Spinal cord (tissue), 10 donors: Measurements from ENCODE around the gene SEL1L3. TPM values are rescaled to one million over a fixed set of nuclear protein-coding genes. Genes with fewer than 3 reads are reported as not detected.

ENCODE experiments used
- DNase-seq, 6 donors: peaks; one replicate each; pipeline versions ENCODE4 v3.0.0 to v3.0.0-alpha.2; 2013 to 2015; ENCODE audit warnings: low spot score in 6 of 6, low read depth in 4 of 6
- H3K27ac ChIP-seq: one replicate; pipeline ENCODE4 v1.5.1; 2013; ENCODE audit warnings: low read depth, low read length, control low read depth
- H3K27me3 ChIP-seq: one replicate; pipeline ENCODE4 v1.6.1; 2013; ENCODE audit warnings: low read length; ENCODE audit not compliant: control insufficient read depth, insufficient read depth
- H3K36me3 ChIP-seq: one replicate; pipeline ENCODE4 v1.6.1; 2013; ENCODE audit warnings: low read length; ENCODE audit not compliant: control insufficient read depth, insufficient read depth
- H3K4me1 ChIP-seq: one replicate; pipeline ENCODE4 v1.6.1; 2013; ENCODE audit warnings: low read length; ENCODE audit not compliant: control insufficient read depth, insufficient read depth
- H3K4me3 ChIP-seq: one replicate; pipeline ENCODE4 v1.5.1; 2013; ENCODE audit warnings: low read depth, low read length, control low read depth
- H3K9me3 ChIP-seq: one replicate; pipeline ENCODE4 v1.6.1; 2013; ENCODE audit warnings: low read length; ENCODE audit not compliant: control insufficient read depth, insufficient read depth
- WGBS: methylation state at CpG from one replicate; pipeline ENCODE4 v1.1.5; 2013; ENCODE audit warnings: missing lambda C conversion rate; ENCODE audit not compliant: insufficient coverage; 5-methylcytosine and 5-hydroxymethylcytosine counted together
- polyA plus RNA-seq, 2 donors: library from polyadenylated mRNA; unstranded; fragments of 120-200 nt; gene quantifications; one replicate each; pipeline ENCODE4 v1.2.1, GENCODE V29; 2013; ENCODE audit not compliant: insufficient read length in 2 of 2
- total RNA-seq, 2 donors: library from RNA; depleted of rRNA in 1 of 2; stranded (reverse); fragments of 120-200 nt in 1 of 2; fragments of >200 nt in 1 of 2; gene quantifications; one replicate each; pipeline versions ENCODE4 v1.2.3 to v1.2.4, GENCODE V29; 2013 to 2014
- donor health status: healthy.

The SEL1L3 gene
- total and polyA plus RNA-seq, 4 donors, result 19.2 to 27.5 (median 22.6) TPM

GRCh38 chr4:25769251-25769650 lies 93.5 kb downstream of the SEL1L3 start:
- Histone ChIP-seq H3K4me1 (no peaks in the 10 kb centered on the region), H3K27me3 (no peaks in the 10 kb centered on the region), H3K4me3 (no peak overlapping the region), H3K36me3 (peaks cover 12% of the 10 kb centered on the region), H3K9me3 (no peaks in the 10 kb centered on the region), H3K27ac (no peak overlapping the region)
- 59% methylated on average over 4 of the region's 4 CpGs for WGBS
- DNase-seq, result peak in 1 of 6 donors; percentile 19

GRCh38 chr4:25767877-25768725 lies 94.7 kb downstream of the SEL1L3 start:
- WGBS, result 47% methylated on average over 5 of the region's 8 CpGs
- no peaks in the 10 kb centered on the region for H3K4me1 ChIP-seq
- no peak overlapping the region for H3K4me3 ChIP-seq
- no peaks in the 10 kb centered on the region for H3K27me3 ChIP-seq
- H3K9me3 ChIP-seq, result no peaks in the 10 kb centered on the region
- no peak overlapping the region for H3K27ac ChIP-seq
- H3K36me3 ChIP-seq, result peaks cover 12% of the 10 kb centered on the region
- peak; percentile 62 to 96 (median 80) for DNase-seq

- no peaks in the 10 kb centered on the region for H3K4me1 ChIP-seq
- DNase-seq, result no peak
- no peak overlapping the region for H3K27ac ChIP-seq
- peaks cover 8% of the 10 kb centered on the region for H3K36me3 ChIP-seq
- 94% methylated on average over 2 of the region's 11 CpGs for WGBS
- no peaks in the 10 kb centered on the region for H3K9me3 ChIP-seq
- H3K4me3 ChIP-seq, result no peak overlapping the region
- no peaks in the 10 kb centered on the region for H3K27me3 ChIP-seq
These were observed 102.2 kb downstream of the SEL1L3 start for GRCh38 chr4:25760518-25761157.

GRCh38 chr4:25760048-25760447 lies 102.7 kb downstream of the SEL1L3 start:
- peaks cover 4% of the 10 kb centered on the region for H3K36me3 ChIP-seq
- no peak overlapping the region for H3K27ac ChIP-seq
- DNase-seq, result no peak
- no peaks in the 10 kb centered on the region for H3K4me1 ChIP-seq
- H3K9me3 ChIP-seq, result no peaks in the 10 kb centered on the region
- H3K27me3 ChIP-seq, result no peaks in the 10 kb centered on the region
- 100% methylated on average over 2 of the region's 4 CpGs for WGBS
- no peak overlapping the region for H3K4me3 ChIP-seq

- no peak for DNase-seq
- no peaks in the 10 kb centered on the region for H3K9me3 ChIP-seq
- 90% methylated on average over 8 of the region's 8 CpGs for WGBS
These were observed 103.7 kb downstream of the SEL1L3 start for GRCh38 chr4:25759101-25759500.

GRCh38 chr4:25757452-25757851 lies 105.3 kb downstream of the SEL1L3 start:
- Histone ChIP-seq H3K27me3 (no peaks in the 10 kb centered on the region), H3K9me3 (no peaks in the 10 kb centered on the region), H3K4me3 (no peak overlapping the region), H3K36me3 (peaks cover 2% of the 10 kb centered on the region), H3K4me1 (no peaks in the 10 kb centered on the region), H3K27ac (no peak overlapping the region)
- 91% methylated on average over 5 of the region's 8 CpGs for WGBS
- DNase-seq, result no peak

More at GRCh38 chr4:25759101-25759500, 103.7 kb downstream of the SEL1L3 start:
- Histone ChIP-seq H3K27me3 (no peaks in the 10 kb centered on the region), H3K4me1 (no peaks in the 10 kb centered on the region), H3K36me3 (peaks cover 2% of the 10 kb centered on the region), H3K4me3 (no peak overlapping the region), H3K27ac (no peak overlapping the region)

- DNase-seq, result peak in 1 of 6 donors; percentile 31
- Histone ChIP-seq H3K36me3 (peaks cover 2% of the 10 kb centered on the region), H3K27ac (no peak overlapping the region), H3K9me3 (no peaks in the 10 kb centered on the region), H3K27me3 (no peaks in the 10 kb centered on the region), H3K4me1 (no peaks in the 10 kb centered on the region), H3K4me3 (no peak overlapping the region)
- WGBS, result 22% methylated on average over 1 of the region's 5 CpGs
These were observed 106.3 kb downstream of the SEL1L3 start for GRCh38 chr4:25756503-25756902.

- Histone ChIP-seq H3K27ac (no peak overlapping the region), H3K4me3 (no peak overlapping the region), H3K9me3 (no peaks in the 10 kb centered on the region), H3K27me3 (no peaks in the 10 kb centered on the region), H3K4me1 (no peaks in the 10 kb centered on the region), H3K36me3 (no peaks in the 10 kb centered on the region)
- no peak for DNase-seq
- WGBS, result 86% methylated on average over 2 of the region's 9 CpGs
These were observed 106.9 kb downstream of the SEL1L3 start for GRCh38 chr4:25755911-25756310.

GRCh38 chr4:25753239-25753638 lies 109.5 kb downstream of the SEL1L3 start:
- Histone ChIP-seq H3K27ac (no peak overlapping the region), H3K4me3 (no peak overlapping the region), H3K4me1 (no peaks in the 10 kb centered on the region), H3K9me3 (no peaks in the 10 kb centered on the region), H3K36me3 (no peaks in the 10 kb centered on the region), H3K27me3 (no peaks in the 10 kb centered on the region)
- no peak for DNase-seq
- 87% methylated on average over 3 of the region's 5 CpGs for WGBS

GRCh38 chr4:25750874-25751273 lies 111.9 kb downstream of the SEL1L3 start:
- no peak overlapping the region for H3K4me3 ChIP-seq
- no peak for DNase-seq
- WGBS, result 89% methylated on average over 4 of the region's 4 CpGs
- no peak overlapping the region for H3K27ac ChIP-seq
- H3K36me3 ChIP-seq, result no peaks in the 10 kb centered on the region
- H3K9me3 ChIP-seq, result no peaks in the 10 kb centered on the region
- no peaks in the 10 kb centered on the region for H3K27me3 ChIP-seq
- H3K4me1 ChIP-seq, result no peaks in the 10 kb centered on the region
